KMS-11 (cell line): ENCODE results near the gene TMEM145.

Experiments used
- H2AFZ ChIP-seq: fragments of 200-600 bp; sonication (generic); 2 replicates; pipeline ENCODE4 v1.6.1; 2016; ENCODE audit warnings: antibody characterized with exemption, mixed run types, low read depth
- H3K27ac ChIP-seq: fragments of 200-600 bp; sonication (generic); 2 replicates; pipeline ENCODE4 v1.6.1; 2016; ENCODE audit warnings: mild to moderate bottlenecking, mixed run types
- H3K27me3 ChIP-seq: fragments of 200-600 bp; sonication (generic); 2 replicates; pipeline ENCODE4 v1.6.1; 2017; ENCODE audit warnings: mild to moderate bottlenecking, low read depth, mixed run types, moderate library complexity; ENCODE audit not compliant: insufficient read depth
- H3K36me3 ChIP-seq: fragments of 200-600 bp; sonication (generic); 2 replicates; pipeline ENCODE4 v1.6.1; 2017; ENCODE audit warnings: mild to moderate bottlenecking, mixed run types; ENCODE audit not compliant: insufficient read depth
- H3K4me1 ChIP-seq: fragments of 200-600 bp; sonication (generic); 2 replicates; pipeline ENCODE4 v1.6.1; 2016; ENCODE audit warnings: mild to moderate bottlenecking, low read depth, mixed run types; ENCODE audit not compliant: poor library complexity, severe bottlenecking
- H3K4me2 ChIP-seq: fragments of 200-600 bp; sonication (generic); 2 replicates; pipeline ENCODE4 v1.7.0; 2016; ENCODE audit warnings: mild to moderate bottlenecking, mixed run types
- H3K4me3 ChIP-seq: fragments of 200-600 bp; sonication (generic); IDR thresholded peaks from 2 replicates; pipeline ENCODE4 v1.6.1; 2017; ENCODE audit warnings: low read depth, low read length, mixed read lengths; ENCODE audit not compliant: insufficient read depth
- H3K79me2 ChIP-seq: fragments of 200-600 bp; sonication (generic); 2 replicates; pipeline ENCODE4 v1.6.1; 2016; ENCODE audit warnings: low read depth, mixed run types; ENCODE audit not compliant: insufficient read depth
- H3K9ac ChIP-seq: fragments of 200-600 bp; sonication (generic); 2 replicates; pipeline ENCODE4 v1.6.1; 2016; ENCODE audit warnings: mild to moderate bottlenecking, mixed run types
- H4K20me1 ChIP-seq: fragments of 200-600 bp; sonication (generic); 2 replicates; pipeline ENCODE4 v1.6.1; 2016; ENCODE audit warnings: mild to moderate bottlenecking, mixed run types; ENCODE audit not compliant: insufficient read depth
- TF ChIP-seq, protein P1 (sequence below): fragments of 200-600 bp; sonication (generic); conservative IDR thresholded peaks from 2 replicates; pipeline ENCODE4 v1.6.1; 2017; ENCODE audit warnings: low read depth, mild to moderate bottlenecking, antibody characterized with exemption, low read length, moderate library complexity, mixed read lengths

TMEM145 gene

DNA sequence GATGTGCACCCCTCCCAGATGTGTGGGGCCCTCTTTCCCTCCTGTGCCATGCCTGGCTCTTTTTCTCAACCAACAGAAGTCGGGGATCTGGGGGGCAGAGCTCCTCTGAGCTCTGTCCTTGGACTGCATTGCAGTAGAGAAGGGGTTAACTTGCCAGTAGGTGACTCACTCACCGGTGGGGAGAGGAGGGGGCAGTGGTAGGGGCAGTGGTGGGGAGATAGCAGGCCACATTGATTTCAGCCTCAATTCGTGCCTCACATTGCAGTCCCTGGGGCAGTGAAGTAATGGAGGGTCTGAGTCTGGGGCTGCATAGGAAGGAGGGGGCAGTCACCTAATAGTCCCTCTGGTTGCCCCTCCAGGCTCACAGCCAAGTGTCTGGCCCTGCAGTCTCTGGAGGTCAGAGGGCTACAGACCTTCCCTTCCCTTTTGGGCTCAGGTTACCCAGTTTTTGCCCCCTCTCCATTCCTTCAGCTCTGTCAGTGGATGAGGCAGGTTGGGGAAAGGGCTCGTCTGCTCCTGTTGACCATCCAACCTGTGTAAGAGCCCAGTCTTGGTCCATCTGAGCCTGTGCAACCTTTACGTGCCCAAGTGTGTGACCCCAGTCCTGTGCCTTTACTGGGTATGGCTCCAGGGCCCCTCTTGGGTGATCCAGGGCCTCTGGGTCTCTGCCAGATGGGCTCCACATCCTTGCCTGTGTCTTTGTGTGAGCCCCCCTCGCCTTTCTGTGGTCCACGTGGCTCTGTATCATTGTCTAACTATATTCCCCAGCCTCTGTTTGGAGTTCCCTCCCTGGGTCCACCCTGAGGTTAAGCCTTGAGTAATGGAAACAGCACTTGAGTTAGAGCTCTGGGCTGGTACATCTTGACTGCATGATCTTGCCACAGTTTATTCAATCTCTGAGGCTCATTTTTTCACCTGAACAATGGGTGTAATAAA is 31.0 kb upstream of the TMEM145 start:
- Histone ChIP-seq H3K36me3 (no peaks in the 10 kb centered on the region), H3K27ac (no peak overlapping the region), H4K20me1 (no peaks in the 10 kb centered on the region), H3K79me2 (no peaks in the 10 kb centered on the region), H3K4me1 (peaks cover 67% of the 10 kb centered on the region), H3K4me2 (peak overlapping the region; percentile 21; the same call in 1 of the 2 replicates), H3K4me3 (no peak overlapping the region), H3K27me3 (no peaks in the 10 kb centered on the region), H2AFZ (no peak overlapping the region), H3K9ac (no peak overlapping the region)
- TF ChIP-seq, protein P1, sequence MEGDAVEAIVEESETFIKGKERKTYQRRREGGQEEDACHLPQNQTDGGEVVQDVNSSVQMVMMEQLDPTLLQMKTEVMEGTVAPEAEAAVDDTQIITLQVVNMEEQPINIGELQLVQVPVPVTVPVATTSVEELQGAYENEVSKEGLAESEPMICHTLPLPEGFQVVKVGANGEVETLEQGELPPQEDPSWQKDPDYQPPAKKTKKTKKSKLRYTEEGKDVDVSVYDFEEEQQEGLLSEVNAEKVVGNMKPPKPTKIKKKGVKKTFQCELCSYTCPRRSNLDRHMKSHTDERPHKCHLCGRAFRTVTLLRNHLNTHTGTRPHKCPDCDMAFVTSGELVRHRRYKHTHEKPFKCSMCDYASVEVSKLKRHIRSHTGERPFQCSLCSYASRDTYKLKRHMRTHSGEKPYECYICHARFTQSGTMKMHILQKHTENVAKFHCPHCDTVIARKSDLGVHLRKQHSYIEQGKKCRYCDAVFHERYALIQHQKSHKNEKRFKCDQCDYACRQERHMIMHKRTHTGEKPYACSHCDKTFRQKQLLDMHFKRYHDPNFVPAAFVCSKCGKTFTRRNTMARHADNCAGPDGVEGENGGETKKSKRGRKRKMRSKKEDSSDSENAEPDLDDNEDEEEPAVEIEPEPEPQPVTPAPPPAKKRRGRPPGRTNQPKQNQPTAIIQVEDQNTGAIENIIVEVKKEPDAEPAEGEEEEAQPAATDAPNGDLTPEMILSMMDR = no peak

DNA sequence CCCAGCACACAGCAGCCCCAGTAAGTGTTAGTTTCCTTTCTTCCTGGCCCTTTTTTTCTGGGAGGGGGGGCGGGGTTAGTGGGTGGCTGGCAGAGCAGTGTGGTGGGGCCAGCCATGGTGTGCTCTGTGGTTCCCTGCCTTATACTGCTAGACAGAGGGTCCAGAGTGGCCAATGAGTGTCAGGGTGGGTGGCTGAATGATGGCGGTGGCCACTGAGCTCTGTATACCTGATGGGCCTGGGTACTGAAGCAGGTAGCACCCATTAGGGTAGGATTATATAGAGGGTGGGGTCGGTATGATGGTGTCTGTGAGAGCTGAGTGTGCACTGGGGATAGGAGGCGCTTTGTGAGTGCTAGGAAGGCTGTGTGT is 30.3 kb upstream of the TMEM145 start:
- no peaks in the 10 kb centered on the region for H3K36me3 ChIP-seq
- H3K9ac ChIP-seq = no peak overlapping the region
- TF ChIP-seq, protein P1 = no peak
- no peak overlapping the region for H3K27ac ChIP-seq
- peaks cover 62% of the 10 kb centered on the region for H3K4me1 ChIP-seq
- H3K4me2 ChIP-seq = peak overlapping the region; percentile 68; the same call in 1 of the 2 replicates
- no peaks in the 10 kb centered on the region for H4K20me1 ChIP-seq
- no peak overlapping the region for H3K4me3 ChIP-seq
- no peak overlapping the region for H2AFZ ChIP-seq
- H3K27me3 ChIP-seq = no peaks in the 10 kb centered on the region
- no peaks in the 10 kb centered on the region for H3K79me2 ChIP-seq

DNA sequence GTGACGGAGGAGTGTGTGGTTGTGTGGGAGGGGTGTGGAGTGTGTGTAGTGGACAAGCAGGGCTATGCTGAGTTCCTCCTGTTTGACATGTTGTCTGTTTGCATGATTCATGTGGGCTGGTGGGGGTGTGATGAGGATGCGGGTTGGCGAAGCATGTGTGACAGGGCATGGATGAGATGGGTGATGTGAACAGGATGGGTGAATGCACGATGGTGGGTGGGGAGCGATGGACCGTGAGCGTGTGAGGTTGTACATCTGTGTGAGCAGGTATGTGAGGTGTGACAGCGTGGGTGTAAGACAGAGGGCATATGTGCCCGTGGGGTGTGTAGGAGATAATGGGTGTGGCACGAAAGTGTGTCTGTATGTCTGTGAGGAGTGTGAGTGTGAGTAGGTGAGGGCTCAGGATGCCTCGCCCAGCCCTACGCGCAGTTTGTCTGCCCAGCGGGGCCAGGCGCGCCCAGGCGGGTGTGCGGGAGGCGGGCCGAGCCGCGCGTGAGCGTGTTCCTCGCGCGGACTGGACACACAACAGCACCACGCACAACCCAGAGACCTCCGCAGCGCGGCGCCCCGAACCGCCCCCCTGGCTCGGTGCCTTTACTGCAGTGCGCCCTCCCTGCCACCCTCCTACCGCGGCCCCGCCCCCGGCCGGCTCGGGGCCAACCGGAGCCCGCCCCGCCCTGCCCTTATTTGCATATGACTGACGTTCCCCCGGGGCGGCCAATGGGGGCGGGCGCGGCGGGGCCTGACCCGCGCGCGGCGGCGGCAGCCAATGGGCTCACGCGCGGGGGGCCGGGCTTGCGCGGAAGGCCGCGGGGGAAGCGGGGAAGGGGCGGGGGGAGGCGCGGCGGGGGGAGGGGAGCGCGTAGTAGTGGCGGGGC is 29.7 kb upstream of the TMEM145 start:
- Histone ChIP-seq H3K27me3 (no peaks in the 10 kb centered on the region), H2AFZ (peak overlapping the region; percentile 50; the same call in 1 of the 2 replicates), H3K27ac (no peak overlapping the region), H3K4me1 (peaks cover 56% of the 10 kb centered on the region), H4K20me1 (no peaks in the 10 kb centered on the region), H3K9ac (no peak overlapping the region; the same call in 1 of the 2 replicates), H3K79me2 (no peaks in the 10 kb centered on the region), H3K36me3 (no peaks in the 10 kb centered on the region), H3K4me2 (peak overlapping the region; percentile 68), H3K4me3 (no peak overlapping the region)
- TF ChIP-seq, protein P1 = no peak

DNA sequence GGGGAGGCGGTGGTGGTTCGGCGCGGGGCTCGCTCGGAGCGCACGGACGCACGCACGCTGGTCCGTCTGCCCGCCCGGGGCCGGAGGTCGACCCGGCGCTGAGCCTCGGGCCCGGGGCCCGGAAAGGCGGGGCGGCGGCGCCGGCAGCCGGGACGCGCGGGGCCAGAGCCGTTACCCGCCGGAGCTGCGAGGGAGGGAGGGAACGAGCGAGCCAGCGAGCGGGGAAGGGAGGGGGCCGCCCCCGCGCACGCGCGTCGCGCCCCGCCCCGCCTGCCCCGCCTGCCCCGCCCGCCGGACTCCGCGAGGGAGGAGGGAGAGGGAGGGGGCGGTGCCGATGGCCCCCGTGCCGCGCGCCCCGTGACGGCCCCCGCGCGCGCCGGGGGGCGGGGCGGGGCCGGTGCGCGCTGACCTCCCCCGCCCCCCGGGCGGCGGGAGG is 29.0 kb upstream of the TMEM145 start:
- H4K20me1 ChIP-seq = no peaks in the 10 kb centered on the region
- H3K4me3 ChIP-seq = no peak overlapping the region

More for the DNA sequence above, 29.0 kb upstream of the TMEM145 start:
- no peaks in the 10 kb centered on the region for H3K36me3 ChIP-seq
- H3K4me1 ChIP-seq = peaks cover 49% of the 10 kb centered on the region
- H3K9ac ChIP-seq = no peak overlapping the region; the same call in 1 of the 2 replicates
- no peak overlapping the region for H3K27ac ChIP-seq
- H3K4me2 ChIP-seq = no peak overlapping the region
- TF ChIP-seq, protein P1 = no peak
- no peaks in the 10 kb centered on the region for H3K79me2 ChIP-seq
- H3K27me3 ChIP-seq = no peaks in the 10 kb centered on the region
- H2AFZ ChIP-seq = no peak overlapping the region
